ENCODE data around the gene TRIM71.

TRIM71 gene

GRCh38 chr3:32871273-32871672 lies 53.5 kb downstream of the TRIM71 start:
- Histone ChIP-seq H3K79me2 (ENCODE audit: insufficient read depth, low read length) (no peaks in the 10 kb centered on the region), H2AFZ (ENCODE audit: low read depth, low read length) (no peak overlapping the region), H3K27ac (ENCODE audit: low read length) (no peak overlapping the region), H3K4me2 (ENCODE audit: insufficient read depth, low read length) (no peak overlapping the region), H3K4me3 (ENCODE audit: low read depth in 1 of 2, low read length in 2 of 2) (no peak overlapping the region), H3K4me1 (ENCODE audit: insufficient read depth, low read length) (peaks cover 9% of the 10 kb centered on the region), H3K9ac (ENCODE audit: low read depth, low read length) (no peak overlapping the region), H3K36me3 (ENCODE audit: insufficient read depth, low read length) (no peaks in the 10 kb centered on the region), H3K27me3 (ENCODE audit: insufficient read depth, low read length, poor library complexity) (no peaks in the 10 kb centered on the region), H3K9me3 (ENCODE audit: insufficient read depth, low read length, severe bottlenecking) (no peaks in the 10 kb centered on the region), H4K20me1 (ENCODE audit: insufficient read depth, low read length) (no peaks in the 10 kb centered on the region)
- no peak for TF ChIP-seq EZH2 (IDR thresholded peaks at IDR 0.05; ENCODE audit: borderline replicate concordance, low read depth, low read length, severe bottlenecking)
- TF ChIP-seq CTCF (IDR thresholded peaks at IDR 0.05; ENCODE audit: borderline replicate concordance, extremely low read depth, low read length, poor library complexity, severe bottlenecking) = no peak
- no peak for DNase-seq
- no peak for ATAC-seq (ENCODE audit: insufficient read depth, low read depth)

GRCh38 chr3:32872487-32873382 lies 54.9 kb downstream of the TRIM71 start:
- peaks cover 9% of the 10 kb centered on the region for H3K4me1 ChIP-seq (ENCODE audit: insufficient read depth, low read length)
- no peak for TF ChIP-seq CTCF (IDR thresholded peaks at IDR 0.05; ENCODE audit: borderline replicate concordance, extremely low read depth, low read length, poor library complexity, severe bottlenecking)
- TF ChIP-seq EZH2 (IDR thresholded peaks at IDR 0.05; ENCODE audit: borderline replicate concordance, low read depth, low read length, severe bottlenecking) = no peak
- DNase-seq = no peak

GRCh38 chr3:32873531-32874130 lies 55.8 kb downstream of the TRIM71 start:
- ATAC-seq (ENCODE audit: insufficient read depth, low read depth) = no peak
- H3K27ac ChIP-seq (ENCODE audit: low read length) = no peak overlapping the region

More at GRCh38 chr3:32872487-32873382, 54.9 kb downstream of the TRIM71 start:
- Histone ChIP-seq H3K27ac (ENCODE audit: low read length) (no peak overlapping the region), H3K4me2 (ENCODE audit: insufficient read depth, low read length) (no peak overlapping the region), H3K36me3 (ENCODE audit: insufficient read depth, low read length) (no peaks in the 10 kb centered on the region), H3K9ac (ENCODE audit: low read depth, low read length) (no peak overlapping the region), H2AFZ (ENCODE audit: low read depth, low read length) (no peak overlapping the region), H3K9me3 (ENCODE audit: insufficient read depth, low read length, severe bottlenecking) (no peaks in the 10 kb centered on the region), H4K20me1 (ENCODE audit: insufficient read depth, low read length) (no peaks in the 10 kb centered on the region), H3K27me3 (ENCODE audit: insufficient read depth, low read length, poor library complexity) (no peaks in the 10 kb centered on the region), H3K79me2 (ENCODE audit: insufficient read depth, low read length) (no peaks in the 10 kb centered on the region), H3K4me3 (ENCODE audit: low read depth in 1 of 2, low read length in 2 of 2) (no peak overlapping the region)
- no peak for ATAC-seq (ENCODE audit: insufficient read depth, low read depth)

More at GRCh38 chr3:32873531-32874130, 55.8 kb downstream of the TRIM71 start:
- H3K9me3 ChIP-seq (ENCODE audit: insufficient read depth, low read length, severe bottlenecking) = no peaks in the 10 kb centered on the region
- H3K4me3 ChIP-seq (ENCODE audit: low read depth in 1 of 2, low read length in 2 of 2) = no peak overlapping the region
- no peak overlapping the region for H2AFZ ChIP-seq (ENCODE audit: low read depth, low read length)
- H3K9ac ChIP-seq (ENCODE audit: low read depth, low read length) = no peak overlapping the region
- no peaks in the 10 kb centered on the region for H3K79me2 ChIP-seq (ENCODE audit: insufficient read depth, low read length)
- DNase-seq = no peak
- H3K36me3 ChIP-seq (ENCODE audit: insufficient read depth, low read length) = no peaks in the 10 kb centered on the region
- H3K4me2 ChIP-seq (ENCODE audit: insufficient read depth, low read length) = no peak overlapping the region
- H3K4me1 ChIP-seq (ENCODE audit: insufficient read depth, low read length) = peaks cover 9% of the 10 kb centered on the region
- H4K20me1 ChIP-seq (ENCODE audit: insufficient read depth, low read length) = no peaks in the 10 kb centered on the region
- TF ChIP-seq EZH2 (IDR thresholded peaks at IDR 0.05; ENCODE audit: borderline replicate concordance, low read depth, low read length, severe bottlenecking) (no peak), CTCF (IDR thresholded peaks at IDR 0.05; ENCODE audit: borderline replicate concordance, extremely low read depth, low read length, poor library complexity, severe bottlenecking) (no peak)
- H3K27me3 ChIP-seq (ENCODE audit: insufficient read depth, low read length, poor library complexity) = no peaks in the 10 kb centered on the region

Data from DND-41 (cell line).